Measurements from ENCODE around the gene NR2F1. TPM values are rescaled to one million over a fixed set of nuclear protein-coding genes. Genes with fewer than 3 reads are reported as not detected.

Gene NR2F1
- total RNA-seq, 2 donors from 2014 or later: 16.9 to 33.0 TPM

DNA sequence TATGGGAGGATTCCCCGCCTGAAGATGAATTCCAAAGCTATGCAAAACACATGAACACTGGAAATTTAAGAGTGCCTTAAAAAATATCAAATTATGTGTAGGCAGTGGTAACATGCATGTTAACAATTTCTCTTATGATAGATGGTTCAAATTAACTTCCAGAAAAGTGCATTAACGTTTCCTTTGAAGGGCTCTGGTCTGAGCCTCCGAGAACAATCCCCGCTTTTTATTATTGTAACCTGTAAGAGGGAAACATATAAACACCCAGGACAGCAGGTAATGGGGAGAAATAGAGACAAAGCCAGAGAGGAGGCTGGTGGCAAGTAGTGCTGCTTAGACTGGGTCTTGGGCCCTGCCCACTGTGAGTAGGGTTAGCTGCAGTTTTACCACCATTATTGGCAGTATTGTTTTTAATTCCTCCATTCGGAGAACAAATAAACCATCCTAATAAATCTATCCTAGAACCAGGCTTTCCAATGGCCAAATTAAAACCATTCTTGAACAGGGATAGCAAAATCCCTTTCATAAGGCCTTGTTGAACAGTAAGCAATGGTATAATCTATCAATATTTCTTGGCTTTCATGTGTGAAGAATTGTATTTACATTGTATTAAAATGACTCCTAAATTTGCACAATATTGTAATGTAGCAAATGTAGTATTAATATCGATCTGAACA is 6.3 kb downstream of the NR2F1 start:
- 81 to 88% methylated on average over 6 of the region's 6 CpGs for WGBS, 2 donors

DNA sequence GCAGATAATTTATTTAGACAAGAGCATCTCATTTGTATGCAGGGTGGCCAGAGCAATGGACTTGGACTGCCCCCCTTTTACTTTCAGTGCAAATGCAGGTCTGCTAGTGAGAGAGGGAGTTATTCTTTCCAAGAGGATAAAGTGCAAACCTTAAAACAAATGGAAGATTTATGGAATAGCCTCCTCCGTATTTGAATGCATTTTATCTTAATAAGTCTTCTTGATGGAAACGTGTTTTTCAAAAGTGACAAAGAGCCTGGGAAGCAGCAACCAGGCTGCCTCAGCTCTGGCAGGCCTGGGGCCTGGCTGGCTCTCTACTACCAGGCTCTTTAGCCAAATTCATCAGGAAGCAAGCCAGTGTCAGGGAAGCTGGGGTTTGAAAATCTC is 6.8 kb downstream of the NR2F1 start:
- Histone ChIP-seq H3K9me3 (no peaks in the 10 kb centered on the region), H3K27me3 (peaks cover 0 to 4% of the 10 kb centered on the region in 2 donors), H3K36me3 (replicated peaks in 1 of 2; ENCODE audit: insufficient read depth in 1 of 2, low read depth in 2 of 2) (no peaks in the 10 kb centered on the region), H3K4me3 (no peak overlapping the region), H3K4me1 (no peaks in the 10 kb centered on the region), H3K27ac (no peak overlapping the region)
- TF ChIP-seq, protein P1, sequence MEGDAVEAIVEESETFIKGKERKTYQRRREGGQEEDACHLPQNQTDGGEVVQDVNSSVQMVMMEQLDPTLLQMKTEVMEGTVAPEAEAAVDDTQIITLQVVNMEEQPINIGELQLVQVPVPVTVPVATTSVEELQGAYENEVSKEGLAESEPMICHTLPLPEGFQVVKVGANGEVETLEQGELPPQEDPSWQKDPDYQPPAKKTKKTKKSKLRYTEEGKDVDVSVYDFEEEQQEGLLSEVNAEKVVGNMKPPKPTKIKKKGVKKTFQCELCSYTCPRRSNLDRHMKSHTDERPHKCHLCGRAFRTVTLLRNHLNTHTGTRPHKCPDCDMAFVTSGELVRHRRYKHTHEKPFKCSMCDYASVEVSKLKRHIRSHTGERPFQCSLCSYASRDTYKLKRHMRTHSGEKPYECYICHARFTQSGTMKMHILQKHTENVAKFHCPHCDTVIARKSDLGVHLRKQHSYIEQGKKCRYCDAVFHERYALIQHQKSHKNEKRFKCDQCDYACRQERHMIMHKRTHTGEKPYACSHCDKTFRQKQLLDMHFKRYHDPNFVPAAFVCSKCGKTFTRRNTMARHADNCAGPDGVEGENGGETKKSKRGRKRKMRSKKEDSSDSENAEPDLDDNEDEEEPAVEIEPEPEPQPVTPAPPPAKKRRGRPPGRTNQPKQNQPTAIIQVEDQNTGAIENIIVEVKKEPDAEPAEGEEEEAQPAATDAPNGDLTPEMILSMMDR (IDR thresholded peaks at IDR 0.05): no peak
- TF ChIP-seq POLR2A (IDR thresholded peaks at IDR 0.05): no peak
- intact Hi-C loops (cut with DNase I): loop anchor here (10.0 kb wide), 1 partner anchor 195 kb away; no protein-coding TSS in a partner anchor
- ATAC-seq: no peak
- DNase-seq: no peak
- WGBS, 2 donors: 58 to 78% methylated on average over 2 of the region's 2 CpGs

More for the DNA sequence above, 6.3 kb downstream of the NR2F1 start:
- Histone ChIP-seq H3K9me3 (no peaks in the 10 kb centered on the region), H3K27ac (no peak overlapping the region), H3K36me3 (replicated peaks in 1 of 2; ENCODE audit: insufficient read depth in 1 of 2, low read depth in 2 of 2) (no peaks in the 10 kb centered on the region), H3K27me3 (peaks cover 0 to 4% of the 10 kb centered on the region in 2 donors), H3K4me3 (no peak overlapping the region), H3K4me1 (no peaks in the 10 kb centered on the region)
- DNase-seq: no peak
- TF ChIP-seq POLR2A (IDR thresholded peaks at IDR 0.05): no peak
- TF ChIP-seq, protein P1 (IDR thresholded peaks at IDR 0.05): no peak
- intact Hi-C loops (cut with DNase I): no loop called here
- no peak for ATAC-seq

DNA sequence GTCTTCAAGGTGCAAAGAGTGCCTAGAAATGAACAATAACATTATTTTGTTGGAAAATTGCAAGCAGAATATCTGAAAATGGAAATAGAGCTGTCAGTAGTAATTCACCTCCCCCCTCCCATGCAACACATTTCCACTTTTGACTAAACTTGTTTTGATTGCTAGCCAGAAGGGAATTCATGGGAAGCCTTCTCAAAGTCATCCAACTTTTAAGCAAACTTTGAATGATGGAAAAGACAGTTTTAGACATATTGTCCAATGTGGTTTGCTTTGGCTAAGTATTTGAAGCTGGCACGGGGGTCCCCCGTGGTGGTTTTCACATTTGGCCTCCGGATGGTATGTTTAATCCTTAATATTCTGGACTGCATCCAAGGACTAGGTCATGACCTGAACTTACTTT is 7.5 kb downstream of the NR2F1 start:
- Histone ChIP-seq H3K27ac (no peak overlapping the region), H3K36me3 (replicated peaks in 1 of 2; ENCODE audit: insufficient read depth in 1 of 2, low read depth in 2 of 2) (no peaks in the 10 kb centered on the region), H3K4me3 (no peak overlapping the region), H3K4me1 (no peaks in the 10 kb centered on the region), H3K27me3 (peaks cover 0 to 4% of the 10 kb centered on the region in 2 donors), H3K9me3 (no peaks in the 10 kb centered on the region)
- DNase-seq: no peak
- TF ChIP-seq, protein P1 (IDR thresholded peaks at IDR 0.05): no peak
- no peak for TF ChIP-seq POLR2A (IDR thresholded peaks at IDR 0.05)
- 45 to 71% methylated on average over 3 of the region's 3 CpGs for WGBS, 2 donors
- no peak for ATAC-seq
- intact Hi-C loops (cut with DNase I): loop anchor here (10.0 kb wide), 1 partner anchor 194 kb away; no protein-coding TSS in a partner anchor

DNA sequence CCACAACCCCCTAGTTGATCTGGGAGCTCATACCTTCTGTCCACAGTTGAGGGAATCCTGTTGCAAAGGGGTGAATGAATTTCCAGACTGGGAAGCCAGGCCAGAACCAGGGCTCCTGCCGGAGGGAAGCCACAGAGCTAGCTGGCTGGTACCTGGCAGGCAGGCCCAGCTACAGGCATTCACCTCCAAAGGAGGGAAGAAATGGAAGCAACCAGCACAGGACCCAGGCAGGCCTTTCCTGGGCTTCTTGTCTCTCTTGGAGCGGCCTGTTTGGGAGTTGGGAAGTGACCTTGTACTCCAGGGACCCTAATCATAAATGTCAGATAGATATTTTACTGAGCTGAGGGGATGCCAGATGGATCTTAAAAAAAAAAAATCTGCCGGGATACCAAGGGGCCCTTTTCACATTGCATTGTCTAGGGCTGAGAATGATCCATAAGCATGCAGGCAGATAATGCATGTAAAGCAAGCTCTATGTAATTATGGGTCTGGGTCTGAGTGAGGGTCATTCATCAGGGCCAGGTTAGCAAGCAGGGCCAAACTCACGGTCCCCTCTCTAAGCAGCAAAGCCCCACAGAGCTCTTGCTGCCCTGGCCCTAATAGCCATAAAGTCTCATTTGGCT is 8.4 kb downstream of the NR2F1 start:
- DNase-seq: no peak
- intact Hi-C loops (cut with DNase I): loop anchor here (10.0 kb wide), 1 partner anchor 193 kb away; no protein-coding TSS in a partner anchor
- Histone ChIP-seq H3K36me3 (replicated peaks in 1 of 2; ENCODE audit: insufficient read depth in 1 of 2, low read depth in 2 of 2) (no peaks in the 10 kb centered on the region), H3K27ac (no peak overlapping the region), H3K27me3 (no peaks in the 10 kb centered on the region), H3K4me1 (no peaks in the 10 kb centered on the region), H3K9me3 (no peaks in the 10 kb centered on the region), H3K4me3 (no peak overlapping the region)
- 75 to 82% methylated on average over 4 of the region's 4 CpGs for WGBS, 2 donors
- TF ChIP-seq, protein P1 (IDR thresholded peaks at IDR 0.05): no peak
- no peak for TF ChIP-seq POLR2A (IDR thresholded peaks at IDR 0.05)
- ATAC-seq: no peak
